Body of pancreas (tissue), 4 donors: ENCODE results near the gene EFCAB5.

Experiments used
- POLR2A ChIP-seq, 3 donors: fragments of 450-650 bp; IDR thresholded peaks; one replicate each; pipeline ENCODE4 v1.6.1; 2016; ENCODE audit warnings: antibody characterized with exemption in 3 of 3, mild to moderate bottlenecking in 2 of 3
- TF ChIP-seq, protein P1 (sequence below), 7 experiments: fragments of 450-650 bp in 4 of 7; fragments of 200-600 bp in 3 of 7; sonication (generic) in 3 of 7; IDR thresholded peaks; one replicate each; pipeline ENCODE4 v1.5.1; 2016 to 2019; ENCODE audit warnings: antibody characterized with exemption in 7 of 7

DNA sequence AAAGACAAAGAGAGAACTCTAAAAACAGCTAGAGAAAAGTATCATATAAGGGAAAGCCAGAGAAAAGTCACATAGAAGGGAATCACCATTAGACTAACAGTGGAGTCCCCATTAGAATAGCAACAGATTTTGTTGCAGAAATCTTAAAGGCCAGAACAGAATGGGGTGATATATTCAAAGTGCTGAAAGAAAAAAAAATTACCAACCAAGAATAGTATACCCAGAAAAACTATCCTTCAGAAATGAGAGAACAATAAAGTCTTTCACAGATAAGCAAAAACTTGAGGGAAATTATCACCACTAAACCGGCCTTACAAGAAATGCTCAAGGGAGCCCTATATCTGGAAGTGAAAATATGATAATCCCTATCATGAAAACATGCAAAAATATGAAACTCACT lies 123.3 kb downstream of the EFCAB5 start:
- TF ChIP-seq, protein P1, sequence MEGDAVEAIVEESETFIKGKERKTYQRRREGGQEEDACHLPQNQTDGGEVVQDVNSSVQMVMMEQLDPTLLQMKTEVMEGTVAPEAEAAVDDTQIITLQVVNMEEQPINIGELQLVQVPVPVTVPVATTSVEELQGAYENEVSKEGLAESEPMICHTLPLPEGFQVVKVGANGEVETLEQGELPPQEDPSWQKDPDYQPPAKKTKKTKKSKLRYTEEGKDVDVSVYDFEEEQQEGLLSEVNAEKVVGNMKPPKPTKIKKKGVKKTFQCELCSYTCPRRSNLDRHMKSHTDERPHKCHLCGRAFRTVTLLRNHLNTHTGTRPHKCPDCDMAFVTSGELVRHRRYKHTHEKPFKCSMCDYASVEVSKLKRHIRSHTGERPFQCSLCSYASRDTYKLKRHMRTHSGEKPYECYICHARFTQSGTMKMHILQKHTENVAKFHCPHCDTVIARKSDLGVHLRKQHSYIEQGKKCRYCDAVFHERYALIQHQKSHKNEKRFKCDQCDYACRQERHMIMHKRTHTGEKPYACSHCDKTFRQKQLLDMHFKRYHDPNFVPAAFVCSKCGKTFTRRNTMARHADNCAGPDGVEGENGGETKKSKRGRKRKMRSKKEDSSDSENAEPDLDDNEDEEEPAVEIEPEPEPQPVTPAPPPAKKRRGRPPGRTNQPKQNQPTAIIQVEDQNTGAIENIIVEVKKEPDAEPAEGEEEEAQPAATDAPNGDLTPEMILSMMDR (IDR thresholded peaks at IDR 0.05), result no peak
- TF ChIP-seq POLR2A (IDR thresholded peaks at IDR 0.05), result no peak
